Glomerular visceral epithelial cell (primary cell): Measurements from ENCODE around the gene TMEM235.
A peak's percentile ranks its signal among the peaks of the same experiment; 100 is the strongest.

Source experiments
- DNase-seq: peaks from one replicate; pipeline ENCODE4 v3.0.0-alpha.2; 2016; ENCODE audit errors: extremely low spot score

TMEM235 gene

DNA sequence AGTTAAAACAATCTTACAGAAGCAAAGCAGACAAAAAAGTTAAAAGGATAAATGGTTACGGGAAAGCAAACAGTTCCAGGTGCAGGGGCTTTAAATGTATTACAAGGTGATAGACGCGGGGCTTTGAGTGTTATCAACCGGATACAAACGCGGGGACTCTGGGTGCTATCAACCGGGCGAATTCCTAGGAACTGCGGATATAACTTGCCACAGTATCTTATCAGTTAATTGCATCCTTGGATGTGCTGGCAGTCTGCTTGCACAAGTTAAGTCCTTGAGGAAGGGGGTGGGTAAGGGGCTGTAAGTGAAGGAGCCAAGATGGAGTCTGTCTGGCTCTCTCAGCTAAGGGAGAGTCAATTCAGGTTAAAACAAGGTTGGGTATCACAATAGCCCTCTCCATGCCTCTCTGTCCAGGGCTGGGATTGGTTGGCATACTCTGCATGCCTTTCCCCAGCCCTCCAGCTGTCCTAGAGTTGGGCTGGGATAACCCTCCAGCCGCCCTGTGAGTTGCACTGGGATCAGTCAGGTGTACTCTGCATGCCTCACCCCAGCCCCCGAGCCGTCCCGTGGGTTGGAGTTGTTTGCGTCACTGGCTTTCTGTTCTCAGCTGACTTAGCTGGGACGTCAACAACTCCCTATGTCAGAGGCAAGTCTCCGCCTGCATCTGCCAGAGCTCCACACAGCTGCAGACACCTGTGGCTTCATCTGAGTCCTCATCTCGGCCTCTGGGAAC, 40.9 kb downstream of the TMEM235 start:
- peak; percentile 29 for DNase-seq

GRCh38 chr17:78272914-78273258, 41.5 kb downstream of the TMEM235 start:
- no peak for DNase-seq

- no peak for DNase-seq
These were observed 42.4 kb downstream of the TMEM235 start for GRCh38 chr17:78273813-78274212.

DNA sequence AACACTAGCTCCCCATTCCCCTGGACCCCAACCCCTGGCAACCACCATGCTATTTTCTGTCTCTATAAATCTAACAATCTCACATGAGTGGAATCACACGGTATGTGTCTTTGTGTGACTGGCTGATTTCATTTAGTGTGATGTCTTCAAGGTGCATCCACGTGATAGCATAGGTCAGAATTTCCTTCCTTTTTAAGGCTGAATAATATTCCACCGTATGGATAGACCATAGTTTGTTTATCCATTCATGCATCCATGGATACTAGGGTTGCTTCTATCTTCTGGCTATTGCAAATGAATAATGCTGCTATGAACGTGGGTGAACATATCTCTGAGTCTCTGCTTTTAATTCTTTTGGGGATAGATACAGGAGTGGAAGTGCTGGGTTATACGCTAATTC, 43.9 kb downstream of the TMEM235 start:
- no peak for DNase-seq

DNA sequence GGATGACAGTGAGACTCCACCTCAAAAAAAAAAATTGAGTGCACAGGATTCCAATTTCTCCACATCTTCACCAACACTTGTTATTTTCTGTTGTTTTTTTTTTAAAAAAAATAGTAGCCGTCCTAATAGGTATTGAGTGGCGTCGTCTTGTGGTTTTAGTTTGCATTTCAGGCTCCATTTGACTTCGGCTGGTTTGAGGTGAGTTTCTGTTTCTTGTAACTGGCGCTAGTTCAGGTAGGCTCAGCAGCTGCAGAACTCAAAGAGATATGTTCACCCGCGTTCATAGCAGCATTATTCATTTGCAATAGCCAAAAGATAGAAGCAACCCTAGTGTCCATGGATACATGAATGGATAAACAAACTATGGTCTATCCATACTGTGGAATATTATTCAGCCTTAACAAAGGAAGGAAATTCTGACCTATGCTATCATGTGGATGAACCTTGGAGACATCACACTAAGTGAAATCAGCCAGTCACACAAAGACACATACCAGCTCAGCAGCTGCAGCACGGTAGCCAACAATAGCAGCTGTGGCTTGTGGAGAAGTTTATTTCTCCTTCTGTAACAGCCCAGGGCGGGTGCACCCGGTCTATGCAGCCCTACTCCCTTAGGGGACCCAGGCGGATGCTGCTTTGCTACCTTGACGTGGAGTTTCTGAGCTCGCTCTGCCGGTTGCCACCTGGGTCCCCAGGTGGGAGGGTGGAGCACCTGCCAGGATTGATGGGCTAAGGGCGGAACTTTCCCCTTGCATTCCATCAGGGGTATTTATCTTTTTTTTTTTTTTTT, 44.9 kb downstream of the TMEM235 start:
- DNase-seq: no peak

- DNase-seq: no peak
These were observed 46.8 kb downstream of the TMEM235 start for GRCh38 chr17:78278139-78278741.

DNA sequence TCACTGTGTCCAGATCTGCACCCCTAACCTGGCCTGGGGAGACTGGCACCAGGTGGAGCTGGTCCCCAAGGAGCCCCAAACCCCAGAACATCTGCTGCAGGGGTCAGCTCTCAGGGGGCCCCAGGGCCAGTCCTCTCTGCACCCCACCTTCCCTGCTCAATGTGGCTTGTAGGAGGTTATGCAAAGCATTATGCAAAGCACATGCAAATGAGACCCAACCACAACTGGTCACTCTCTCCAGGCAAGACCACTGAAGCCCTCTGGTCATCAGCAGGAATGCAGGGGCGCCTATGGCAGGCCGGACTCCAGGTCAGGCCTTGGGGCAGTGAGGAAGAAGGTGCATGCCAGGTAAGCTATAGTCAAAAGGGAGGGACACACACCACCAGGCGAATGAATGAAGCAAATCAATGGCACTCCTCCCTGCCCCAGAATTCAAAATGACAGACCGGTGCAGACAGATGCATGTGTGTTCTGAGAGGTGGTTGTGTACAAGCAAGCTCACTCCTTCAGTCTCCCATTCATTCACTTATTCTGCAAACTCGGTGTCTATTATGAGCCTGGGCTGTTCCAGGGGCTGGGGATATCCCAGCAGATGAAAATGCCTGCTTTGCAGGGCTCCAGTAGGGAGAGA, 48.0 kb downstream of the TMEM235 start:
- no peak for DNase-seq

GRCh38 chr17:78281249-78281845, 49.9 kb downstream of the TMEM235 start:
- DNase-seq: no peak

- DNase-seq: peak; percentile 11
These were observed 52.7 kb downstream of the TMEM235 start for GRCh38 chr17:78284146-78284545.

DNA sequence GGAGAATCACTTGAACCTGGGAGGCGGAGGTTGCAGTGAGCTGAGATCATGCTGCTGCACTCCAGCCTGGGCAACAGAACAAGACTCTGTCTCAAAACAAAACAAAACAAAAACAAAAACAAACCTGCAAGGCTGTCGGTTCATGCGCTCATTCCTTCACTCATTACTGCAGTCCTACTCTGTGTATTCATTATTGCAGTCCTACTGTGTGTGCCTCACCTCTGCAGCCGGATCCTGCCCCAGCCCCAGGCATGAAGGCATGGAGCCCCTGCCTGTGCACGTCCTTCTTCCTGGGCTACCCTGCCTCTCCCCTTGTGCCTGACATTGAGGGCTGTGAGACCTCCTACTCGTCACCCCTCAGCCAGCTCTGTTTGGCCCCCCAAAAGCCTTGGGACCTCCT, 57.6 kb downstream of the TMEM235 start:
- DNase-seq: no peak

GRCh38 chr17:78289802-78290363, 58.5 kb downstream of the TMEM235 start:
- peak; percentile 88 for DNase-seq
